Left lung (tissue), 10 donors: ENCODE measurements around the gene ANGPTL7. TPM values are rescaled to one million over a fixed set of nuclear protein-coding genes. Genes with fewer than 3 reads are reported as not detected.

ENCODE experiments used
- ATAC-seq: fragments of 200-7000 bp; cut with Tn5 transposase; one replicate; pipeline ENCODE4 v1.9.1; 2020; ENCODE audit warnings: moderate library complexity
- DNase-seq, 4 donors: peaks; one replicate each; pipeline ENCODE4 v3.0.0-alpha.2; 2013 to 2020
- H3K27ac ChIP-seq, 2 donors: fragments of 200-600 bp; sonication (generic) in 1 of 2; one replicate each; pipeline versions ENCODE4 v1.5.0 to v1.8.0; 2020 to 2021
- H3K27me3 ChIP-seq, 2 donors: fragments of 200-600 bp; sonication (generic) in 1 of 2; one replicate each; pipeline versions ENCODE4 v1.5.0 to v1.8.0; 2020 to 2021
- H3K36me3 ChIP-seq, 2 donors: fragments of 200-600 bp; sonication (generic) in 1 of 2; one replicate each; pipeline versions ENCODE4 v1.5.0 to v1.8.0; 2020 to 2021
- H3K4me1 ChIP-seq, 2 donors: fragments of 200-600 bp; one replicate each; pipeline ENCODE4 v1.8.0; 2021
- H3K4me3 ChIP-seq, 2 donors: fragments of 200-600 bp; sonication (generic) in 1 of 2; one replicate each; pipeline versions ENCODE4 v1.5.0 to v1.8.0; 2020 to 2021; ENCODE audit warnings: mild to moderate bottlenecking in 1 of 2
- H3K9me3 ChIP-seq, 2 donors: fragments of 200-600 bp; sonication (generic) in 1 of 2; one replicate each; pipeline versions ENCODE4 v1.5.0 to v1.8.0; 2020 to 2021
- CTCF ChIP-seq, 2 donors: fragments of 200-600 bp; sonication (generic) in 1 of 2; IDR thresholded peaks; one replicate each; pipeline versions ENCODE4 v1.5.0 to v1.8.0; 2021; ENCODE audit warnings: antibody characterized with exemption in 2 of 2
- intact Hi-C, 2 donors: fragments of 100-400 bp; cut with DNase I; formaldehyde crosslinking; loops; one replicate each; pipeline versions ENCODE4 v1.11.2 to v1.14.2; 2022
- polyA plus RNA-seq, 6 donors: library from polyadenylated mRNA; unstranded; fragments of 120-200 nt; gene quantifications; one replicate each; pipeline ENCODE4 v1.2.1, GENCODE V29; 2013; ENCODE audit not compliant: insufficient read length in 6 of 6
- total RNA-seq, 2 donors: library from RNA; stranded (reverse); fragmentation: NEBNext Ultra II Directional; extraction: Animal tissue kit (Norgen Biotek cat#: 25700); gene quantifications; one replicate each; pipeline ENCODE4 v1.2.1, GENCODE V29; 2021
- donor health status: DM: no; HTN: yes; CAD: no.
- donor health status: DM: no; HTN: no; CAD: no.

The ANGPTL7 gene
- total and polyA plus RNA-seq, 8 donors = 0.07 to 1.6 (median 0.20) TPM

GRCh38 chr1:11168731-11169130, 20.4 kb upstream of the ANGPTL7 start:
- Histone ChIP-seq H3K9me3 (no peaks in the 10 kb centered on the region), H3K27ac (no peak overlapping the region), H3K36me3 (peaks cover 0 to 16% of the 10 kb centered on the region in 2 donors), H3K4me3 (no peak overlapping the region), H3K4me1 (no peaks in the 10 kb centered on the region), H3K27me3 (no peaks in the 10 kb centered on the region)
- no peak for TF ChIP-seq CTCF (IDR thresholded peaks at IDR 0.05)
- intact Hi-C loops = no loop called here
- DNase-seq = no peak
- no peak for ATAC-seq

- no peak overlapping the region for H3K27ac ChIP-seq
- no peak for TF ChIP-seq CTCF (IDR thresholded peaks at IDR 0.05)
- no peaks in the 10 kb centered on the region for H3K27me3 ChIP-seq
- H3K4me3 ChIP-seq = no peak overlapping the region
- no peak for ATAC-seq
- intact Hi-C loops = no loop called here
- no peaks in the 10 kb centered on the region for H3K9me3 ChIP-seq
- no peaks in the 10 kb centered on the region for H3K4me1 ChIP-seq
- DNase-seq = no peak
- peaks cover 0 to 16% of the 10 kb centered on the region in 2 donors for H3K36me3 ChIP-seq
Measured at GRCh38 chr1:11169202-11169601, 20.0 kb upstream of the ANGPTL7 start.

- intact Hi-C loops = no loop called here
- Histone ChIP-seq H3K36me3 (peaks cover 0 to 16% of the 10 kb centered on the region in 2 donors), H3K9me3 (no peaks in the 10 kb centered on the region), H3K4me3 (no peak overlapping the region), H3K27ac (no peak overlapping the region), H3K27me3 (no peaks in the 10 kb centered on the region), H3K4me1 (no peaks in the 10 kb centered on the region)
- ATAC-seq (no peak), DNase-seq (no peak)
- no peak for TF ChIP-seq CTCF (IDR thresholded peaks at IDR 0.05)
Measured at GRCh38 chr1:11170102-11170501, 19.1 kb upstream of the ANGPTL7 start.

GRCh38 chr1:11174261-11174942, 14.8 kb upstream of the ANGPTL7 start:
- intact Hi-C loops = no loop called here
- Histone ChIP-seq H3K4me3 (no peak overlapping the region), H3K9me3 (no peaks in the 10 kb centered on the region), H3K36me3 (peaks cover 0 to 20% of the 10 kb centered on the region in 2 donors), H3K4me1 (peaks cover 0 to 3% of the 10 kb centered on the region in 2 donors), H3K27ac (no peak overlapping the region), H3K27me3 (no peaks in the 10 kb centered on the region)
- no peak for ATAC-seq
- DNase-seq = no peak
- TF ChIP-seq CTCF (IDR thresholded peaks at IDR 0.05) = no peak

GRCh38 chr1:11175461-11175860, 13.7 kb upstream of the ANGPTL7 start:
- no peaks in the 10 kb centered on the region for H3K9me3 ChIP-seq
- H3K36me3 ChIP-seq = peaks cover 0 to 30% of the 10 kb centered on the region in 2 donors
- ATAC-seq (no peak), DNase-seq (no peak)
- intact Hi-C loops = no loop called here
- no peaks in the 10 kb centered on the region for H3K27me3 ChIP-seq
- no peak overlapping the region for H3K4me3 ChIP-seq
- peaks cover 0 to 3% of the 10 kb centered on the region in 2 donors for H3K4me1 ChIP-seq
- TF ChIP-seq CTCF (IDR thresholded peaks at IDR 0.05) = no peak
- H3K27ac ChIP-seq = no peak overlapping the region
